Lower leg skin (tissue), 3 donors: Measurements from ENCODE around the gene E2F2.

Experiments
- CTCF ChIP-seq, 3 donors: fragments of 450-650 bp; IDR thresholded peaks; one replicate each; pipeline ENCODE4 v1.5.1; 2016; ENCODE audit warnings: antibody characterized with exemption in 3 of 3, mild to moderate bottlenecking in 3 of 3, moderate library complexity in 2 of 3
- POLR2A ChIP-seq, 2 donors: fragments of 450-650 bp; IDR thresholded peaks; one replicate each; pipeline ENCODE4 v1.6.1; 2016 to 2017; ENCODE audit warnings: antibody characterized with exemption in 2 of 2, mild to moderate bottlenecking in 1 of 2, moderate library complexity in 1 of 2

GRCh38 chr1:23533246-23534023 is 2.4 kb upstream of the E2F2 start:
- TF ChIP-seq CTCF (IDR thresholded peaks at IDR 0.05) (no peak), POLR2A (IDR thresholded peaks at IDR 0.05) (no peak)
